Activated CD8-positive, alpha-beta memory T cell treated with anti-CD3 and anti-CD28 coated beads for 36 hours (primary cell): Measurements from ENCODE around the gene AFM. TPM values are rescaled to one million over a fixed set of nuclear protein-coding genes. Genes with fewer than 3 reads are reported as not detected.

Experiments
- CTCF ChIA-PET: fragments of 350-600 bp; sonication (Branson Sonifier 250); formaldehyde crosslinking; loops from one replicate; lab custom pipeline; 2021; ENCODE audit warnings: antibody characterized with exemption; lab: Charles Lee
- POLR2A ChIA-PET: fragments of 350-600 bp; sonication (Branson Sonifier 250); formaldehyde crosslinking; loops from one replicate; lab custom pipeline; 2021; ENCODE audit warnings: antibody characterized with exemption; lab: Charles Lee
- total RNA-seq, 2 experiments: library from RNA; stranded (reverse); gene quantifications; one replicate each; pipeline ENCODE4 v1.2.3, GENCODE V29; 2021

The AFM gene
- total RNA-seq, 2 experiments from 2014 or later: not detected

DNA sequence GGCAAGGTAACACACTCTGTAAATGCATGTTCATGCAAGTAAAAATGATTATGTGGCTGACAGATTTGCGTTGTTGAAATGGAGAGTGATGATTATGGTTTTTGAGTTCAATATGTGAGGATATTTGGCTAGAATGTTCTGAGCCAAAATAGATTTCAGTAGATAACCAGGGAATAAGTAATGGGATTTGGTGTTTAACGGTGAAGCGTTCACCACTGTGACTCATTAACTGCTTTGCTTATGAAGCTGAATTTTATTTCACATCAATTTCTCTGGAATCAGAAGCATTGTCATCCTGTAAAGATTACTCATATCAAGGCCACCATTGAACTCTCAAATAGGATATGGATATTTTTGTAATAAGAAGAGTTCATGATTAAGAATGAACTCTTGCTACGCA is 33.9 kb upstream of the AFM start:
- CTCF ChIA-PET: no interaction called here
- POLR2A ChIA-PET: no interaction called here

DNA sequence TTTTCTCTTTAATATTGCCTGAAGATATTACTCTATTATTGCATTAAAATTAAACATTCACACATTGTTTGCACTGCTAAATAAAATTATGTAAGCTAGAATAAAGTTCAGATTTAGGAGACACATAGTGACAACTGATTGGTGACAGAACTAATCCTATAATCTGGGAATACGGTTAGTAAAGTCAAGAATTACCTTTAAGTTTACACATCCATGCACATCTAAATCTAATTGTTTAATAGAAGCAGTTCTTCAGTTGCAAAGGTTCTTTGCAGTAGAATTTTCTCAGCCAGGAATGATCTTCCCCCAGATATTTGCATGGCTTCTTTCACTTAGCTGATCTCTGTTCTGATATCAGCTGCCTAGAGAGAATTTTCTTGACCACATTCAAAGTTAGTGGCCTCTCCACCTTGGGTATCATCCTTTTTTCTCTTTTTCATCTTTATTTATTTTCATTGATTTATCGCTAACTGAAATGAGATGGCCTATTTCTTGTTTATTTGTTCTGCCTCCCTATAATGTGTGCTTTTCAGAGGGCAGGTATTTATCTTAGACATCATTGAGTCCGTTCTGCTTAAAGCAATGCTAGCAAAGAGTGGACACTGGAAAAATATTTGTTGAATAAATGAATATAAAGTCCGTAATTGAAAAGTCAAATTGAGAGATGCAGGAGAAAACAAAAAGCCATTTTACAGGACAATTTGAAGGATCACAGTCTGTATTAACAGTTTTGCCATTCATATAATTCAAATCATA is 32.9 kb upstream of the AFM start:
- POLR2A ChIA-PET: no interaction called here
- CTCF ChIA-PET: no interaction called here

DNA sequence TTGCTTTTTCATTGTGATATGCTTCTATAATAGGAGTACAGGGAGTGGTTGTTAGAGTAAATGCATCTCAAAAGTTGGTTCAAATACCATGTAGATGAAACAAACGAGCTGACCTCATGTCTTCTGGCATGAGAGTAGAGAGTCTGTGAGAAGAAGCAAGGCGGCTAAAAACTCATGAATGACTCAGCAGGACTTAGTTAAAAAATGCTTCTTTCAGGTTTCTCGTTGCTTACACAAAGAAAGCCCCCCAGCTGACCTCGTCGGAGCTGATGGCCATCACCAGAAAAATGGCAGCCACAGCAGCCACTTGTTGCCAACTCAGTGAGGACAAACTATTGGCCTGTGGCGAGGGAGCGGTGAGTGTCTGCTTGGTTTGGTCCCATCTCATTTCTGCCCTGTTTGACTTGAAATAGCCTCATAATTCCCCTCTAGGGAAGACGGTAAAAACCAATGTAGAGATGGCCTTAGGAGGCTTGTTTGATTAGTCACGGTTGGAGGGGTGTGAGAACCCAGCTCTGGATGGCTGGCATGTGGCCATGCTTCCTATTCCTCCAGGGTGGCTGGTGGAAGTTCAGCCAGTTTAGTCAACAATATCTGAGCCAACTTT is 31.0 kb upstream of the AFM start:
- ChIA-PET POLR2A (no interaction called here), CTCF (no interaction called here)

DNA sequence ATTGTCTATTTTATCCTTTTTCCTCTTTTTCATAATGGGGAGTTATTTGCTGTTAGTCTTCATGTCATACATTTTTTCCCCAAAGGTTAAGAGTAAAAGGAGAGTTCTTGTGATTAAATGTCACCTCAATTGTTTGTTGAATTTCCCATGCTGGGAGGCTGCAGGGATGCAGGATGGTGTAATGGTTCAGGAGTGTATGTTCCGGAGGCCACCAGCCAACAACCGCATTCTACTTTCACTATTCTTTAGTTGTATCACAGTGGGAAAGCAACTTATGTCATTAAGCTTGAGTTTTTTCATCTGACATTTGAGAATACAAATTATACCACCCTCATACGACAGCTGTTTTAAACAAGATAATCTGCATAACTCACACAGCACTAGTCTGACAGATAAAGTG is 30.1 kb upstream of the AFM start:
- POLR2A ChIA-PET: no interaction called here
- CTCF ChIA-PET: no interaction called here

DNA sequence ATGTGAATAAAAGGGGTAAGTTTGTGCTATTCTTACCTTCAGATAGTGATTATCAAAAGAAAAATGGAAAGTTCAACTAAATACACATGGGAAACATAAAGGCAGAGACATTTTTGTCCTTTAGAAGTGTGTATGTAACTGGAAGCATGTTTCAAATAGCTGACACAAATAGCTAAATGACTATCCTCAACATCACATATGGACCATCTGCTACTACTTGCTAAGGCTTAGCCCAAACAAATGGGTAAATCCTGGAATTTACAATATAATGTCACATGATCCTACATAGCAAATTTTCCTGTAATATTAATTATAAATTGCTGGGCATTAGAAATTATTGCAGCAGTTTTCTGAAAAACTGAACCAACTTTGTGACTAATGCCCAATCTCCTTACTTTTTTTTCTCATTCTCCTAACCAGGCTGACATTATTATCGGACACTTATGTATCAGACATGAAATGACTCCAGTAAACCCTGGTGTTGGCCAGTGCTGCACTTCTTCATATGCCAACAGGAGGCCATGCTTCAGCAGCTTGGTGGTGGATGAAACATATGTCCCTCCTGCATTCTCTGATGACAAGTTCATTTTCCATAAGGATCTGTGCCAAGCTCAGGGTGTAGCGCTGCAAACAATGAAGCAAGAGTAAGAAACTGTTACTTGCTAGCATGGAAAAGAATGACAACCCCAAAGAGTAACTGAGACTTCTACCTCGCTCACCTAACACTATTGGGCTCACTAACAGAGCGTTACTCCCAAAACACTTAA is 29.4 kb upstream of the AFM start:
- CTCF ChIA-PET: no interaction called here
- POLR2A ChIA-PET: no interaction called here

DNA sequence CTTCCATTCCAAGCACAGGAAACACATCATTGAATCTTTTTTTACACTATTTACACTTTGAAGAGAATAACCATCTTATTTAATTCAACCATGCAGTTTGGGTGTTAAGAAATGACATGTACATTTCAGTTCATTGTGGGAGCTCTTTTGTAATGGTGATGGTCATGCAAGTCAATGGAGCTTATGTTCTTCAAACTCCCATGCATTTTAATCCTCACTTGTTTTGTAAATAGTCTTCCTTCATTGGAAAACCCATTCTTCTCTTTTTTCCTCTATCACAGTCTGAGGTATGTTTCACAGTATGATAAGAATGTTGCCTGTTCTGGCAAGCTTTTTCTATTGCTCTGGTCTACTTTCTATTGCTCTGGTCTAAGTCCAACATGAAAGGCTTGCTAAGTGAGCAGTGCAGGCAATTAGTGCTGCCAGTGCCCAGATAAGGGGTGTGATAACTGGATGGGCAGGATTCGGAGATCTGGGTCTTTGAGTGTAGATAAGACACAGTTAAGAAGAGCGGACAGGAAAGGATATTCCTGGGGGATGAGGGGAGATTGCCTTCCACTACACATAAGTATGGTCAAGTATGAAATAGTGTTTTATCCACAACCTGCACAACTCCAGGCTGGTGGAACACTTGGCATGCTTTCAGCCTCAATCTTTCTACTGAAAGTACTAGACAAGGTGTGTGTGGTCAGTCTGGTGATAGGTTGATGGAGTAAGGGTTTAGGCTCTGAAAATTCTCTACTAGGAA is 28.4 kb upstream of the AFM start:
- CTCF ChIA-PET: no interaction called here
- POLR2A ChIA-PET: no interaction called here

DNA sequence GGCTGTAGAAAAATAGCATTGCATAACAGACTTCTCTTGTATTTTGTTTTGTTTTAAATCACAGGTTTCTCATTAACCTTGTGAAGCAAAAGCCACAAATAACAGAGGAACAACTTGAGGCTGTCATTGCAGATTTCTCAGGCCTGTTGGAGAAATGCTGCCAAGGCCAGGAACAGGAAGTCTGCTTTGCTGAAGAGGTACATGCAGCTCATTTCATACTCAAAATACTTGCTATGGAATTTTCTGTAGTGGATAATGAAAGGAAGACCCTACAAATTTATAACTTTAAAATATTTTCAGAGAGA is 27.9 kb upstream of the AFM start:
- ChIA-PET CTCF (no interaction called here), POLR2A (no interaction called here)

DNA sequence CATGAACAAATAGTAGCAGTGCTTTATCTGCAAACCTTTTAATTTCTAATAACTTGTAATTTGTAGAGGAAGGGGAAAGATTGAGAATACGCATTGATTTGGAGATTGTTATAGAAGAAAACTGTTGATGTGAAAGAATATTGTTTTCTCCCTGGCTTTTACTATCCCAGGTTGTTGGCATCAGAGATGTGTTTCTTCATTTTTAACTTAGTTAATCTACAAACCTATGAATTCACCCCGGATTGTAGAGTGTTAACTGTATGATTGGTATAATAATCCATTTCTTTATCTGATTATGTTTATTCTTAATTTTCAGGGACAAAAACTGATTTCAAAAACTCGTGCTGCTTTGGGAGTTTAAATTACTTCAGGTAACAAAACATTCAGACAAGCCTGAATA is 26.6 kb upstream of the AFM start:
- ChIA-PET POLR2A (no interaction called here), CTCF (no interaction called here)

DNA sequence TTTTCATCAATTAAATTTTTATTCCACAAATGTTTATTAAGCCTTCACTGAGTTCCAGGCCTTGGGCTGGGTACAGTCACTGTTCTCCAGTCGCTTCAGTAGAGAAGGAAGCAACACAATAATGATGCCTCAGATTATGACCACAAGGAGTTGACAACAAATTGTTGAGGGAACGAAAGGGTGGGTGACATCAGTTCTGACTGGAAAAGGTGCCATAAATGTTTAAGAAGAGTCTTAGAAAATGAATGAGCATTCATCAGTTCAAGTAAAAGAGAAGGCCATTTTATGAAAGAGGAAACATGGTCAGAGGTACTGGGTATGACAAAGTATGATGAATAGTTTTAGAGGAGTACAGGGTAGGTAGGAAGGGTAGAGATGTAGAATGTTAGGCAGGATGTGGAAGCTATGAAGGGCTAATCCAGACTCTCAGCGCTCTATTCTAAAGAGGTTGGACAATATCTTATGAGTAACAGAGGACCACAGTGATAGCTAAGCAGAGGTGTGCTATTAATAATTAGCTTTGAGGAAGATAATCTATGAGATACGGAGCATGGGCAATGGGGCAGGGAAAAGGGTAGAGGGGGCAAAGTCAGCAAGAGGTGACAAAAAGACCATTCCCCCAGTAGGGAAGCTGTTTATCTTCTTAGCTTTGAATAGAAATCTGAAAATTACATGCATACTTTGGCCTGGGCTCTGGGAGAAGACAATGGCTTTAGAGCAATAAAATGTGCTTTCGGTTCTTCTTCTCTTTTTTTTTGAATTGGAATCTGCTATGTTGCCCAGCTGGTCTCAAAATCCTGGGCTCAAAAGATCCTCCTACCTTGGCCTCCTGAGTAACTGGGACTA is 25.1 kb upstream of the AFM start:
- POLR2A ChIA-PET: no interaction called here
- CTCF ChIA-PET: no interaction called here

DNA sequence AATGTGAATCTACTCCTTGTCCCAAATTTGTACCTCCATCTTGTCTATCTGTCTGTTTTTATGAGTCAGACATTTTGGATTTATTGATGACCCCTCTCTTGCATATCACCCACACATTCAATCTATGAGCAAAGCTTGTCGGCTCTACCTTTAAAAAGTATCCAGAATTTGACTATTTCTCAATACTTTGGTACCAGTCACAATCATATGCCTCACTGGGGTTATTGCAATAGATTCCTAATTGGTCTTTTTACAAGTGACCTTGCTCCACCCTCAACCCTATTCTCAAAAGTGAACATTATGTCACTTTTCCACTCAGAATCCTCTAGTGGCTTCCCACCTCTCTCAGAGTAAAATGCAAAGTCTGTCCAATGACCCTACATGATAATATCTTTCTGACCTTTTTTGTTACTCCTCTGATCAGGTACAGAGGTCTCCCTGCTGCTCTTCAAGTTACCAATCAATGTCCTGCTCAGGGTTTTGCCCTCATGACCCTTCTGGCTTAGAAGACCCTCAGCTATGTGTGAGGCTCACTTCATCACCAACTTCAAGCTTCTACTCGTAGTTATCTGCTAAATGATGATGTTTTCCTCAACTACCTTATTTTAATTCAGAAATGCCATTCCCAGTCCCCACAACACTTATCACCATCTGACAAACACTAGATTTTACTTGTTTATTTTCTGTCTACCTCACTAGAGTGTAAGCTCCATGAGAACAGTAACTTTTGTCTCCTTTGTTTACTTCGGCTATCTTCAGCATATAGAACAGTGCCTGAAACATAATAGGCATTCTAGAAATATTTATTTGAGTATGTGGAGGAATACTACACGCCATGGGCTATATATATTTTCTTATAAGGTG is 23.1 kb upstream of the AFM start:
- CTCF ChIA-PET: interaction anchor here (0.7 kb wide), 1 partner anchor 1420 kb away, joined by 3 read pairs; no protein-coding TSS in a partner anchor
- POLR2A ChIA-PET: no interaction called here

DNA sequence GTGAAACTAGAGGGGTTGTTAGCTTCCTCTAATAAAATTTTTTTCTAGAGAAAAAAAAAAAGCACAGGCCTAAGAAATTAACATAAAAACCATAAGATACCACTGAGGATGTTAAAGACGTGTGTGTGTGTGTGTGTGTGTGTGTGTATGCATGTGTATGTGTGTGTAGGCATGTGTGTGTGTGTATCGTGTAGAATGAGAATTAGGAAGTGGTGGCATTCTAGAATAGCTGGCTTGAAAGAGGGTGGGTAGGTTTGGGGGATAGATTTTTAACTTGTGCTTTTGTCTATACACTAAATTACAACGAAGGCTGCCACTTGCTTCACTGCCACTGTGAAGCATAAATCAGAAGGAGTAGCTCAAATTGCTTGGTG is 22.5 kb upstream of the AFM start:
- POLR2A ChIA-PET: no interaction called here

DNA sequence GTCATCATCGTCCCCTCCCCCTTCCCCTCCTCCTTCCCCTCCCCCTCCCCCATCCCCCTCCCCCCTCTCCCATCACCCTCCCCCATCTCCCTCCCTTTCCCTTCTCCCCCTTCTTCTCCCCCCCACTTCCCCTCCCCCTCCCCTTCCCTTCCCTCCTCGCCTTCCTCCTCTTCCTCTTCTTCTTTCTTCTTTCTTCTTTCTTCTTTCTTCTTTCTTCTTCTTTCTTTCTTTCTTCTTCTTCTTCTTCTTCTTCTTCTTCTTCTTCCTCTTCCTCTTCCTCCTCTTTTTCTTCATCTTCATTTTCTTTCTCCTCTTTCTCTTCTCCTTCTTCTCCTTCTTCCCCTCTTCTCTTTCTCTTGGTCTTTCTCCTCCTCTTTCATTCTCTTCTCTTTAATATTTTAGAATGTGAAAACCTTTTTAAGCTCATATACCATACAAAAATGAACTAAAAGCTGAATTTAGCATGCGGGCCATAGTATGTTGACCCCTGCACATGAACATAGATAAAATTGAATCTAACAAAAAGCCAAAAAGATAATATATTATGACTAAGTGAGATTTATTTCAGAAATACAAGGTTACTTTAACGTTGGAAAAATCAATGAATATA is 20.5 kb upstream of the AFM start:
- ChIA-PET CTCF (no interaction called here), POLR2A (no interaction called here)

More for the DNA sequence above, 22.5 kb upstream of the AFM start:
- CTCF ChIA-PET: interaction anchor here (0.7 kb wide), 1 partner anchor 1420 kb away, joined by 3 read pairs; no protein-coding TSS in a partner anchor

DNA sequence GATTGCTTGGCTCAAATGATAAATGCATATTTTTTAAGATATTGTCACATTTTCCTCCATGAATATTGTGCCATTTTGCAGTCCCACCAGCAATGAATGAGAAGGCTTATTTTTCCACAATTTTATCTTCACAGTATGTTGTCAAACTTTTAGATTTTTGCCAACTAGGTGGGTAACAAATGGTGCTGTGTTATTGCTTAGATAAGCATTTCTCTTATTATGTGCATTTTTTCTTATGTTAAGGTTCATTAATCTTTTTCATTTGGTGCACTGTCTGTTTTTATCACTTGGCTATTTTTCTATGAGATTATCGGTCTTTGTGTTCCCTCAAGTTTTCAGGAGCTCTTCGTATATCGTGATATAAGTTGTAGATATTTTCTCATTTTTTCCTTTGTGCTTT is 13.4 kb upstream of the AFM start:
- POLR2A ChIA-PET: no interaction called here
- CTCF ChIA-PET: no interaction called here

DNA sequence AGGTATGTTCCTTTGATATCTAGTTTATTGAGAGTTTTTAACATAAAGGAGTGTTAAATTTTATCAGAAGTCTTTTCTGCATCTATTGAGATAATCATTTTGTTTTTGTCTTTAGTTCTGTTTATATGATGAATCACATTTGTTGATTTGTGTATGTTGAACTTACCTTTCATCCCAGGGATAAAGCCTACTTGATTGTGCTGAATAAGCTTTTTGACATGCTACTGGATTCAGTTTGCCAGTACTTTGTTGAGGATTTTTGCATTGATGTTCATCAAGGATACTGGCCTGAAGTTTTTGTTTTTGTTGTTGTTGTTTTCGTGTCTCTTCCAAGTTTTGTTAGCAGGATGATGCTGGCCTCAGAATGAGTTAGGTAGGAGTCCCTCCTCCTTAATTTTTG is 10.8 kb upstream of the AFM start:
- POLR2A ChIA-PET: no interaction called here
- CTCF ChIA-PET: no interaction called here

DNA sequence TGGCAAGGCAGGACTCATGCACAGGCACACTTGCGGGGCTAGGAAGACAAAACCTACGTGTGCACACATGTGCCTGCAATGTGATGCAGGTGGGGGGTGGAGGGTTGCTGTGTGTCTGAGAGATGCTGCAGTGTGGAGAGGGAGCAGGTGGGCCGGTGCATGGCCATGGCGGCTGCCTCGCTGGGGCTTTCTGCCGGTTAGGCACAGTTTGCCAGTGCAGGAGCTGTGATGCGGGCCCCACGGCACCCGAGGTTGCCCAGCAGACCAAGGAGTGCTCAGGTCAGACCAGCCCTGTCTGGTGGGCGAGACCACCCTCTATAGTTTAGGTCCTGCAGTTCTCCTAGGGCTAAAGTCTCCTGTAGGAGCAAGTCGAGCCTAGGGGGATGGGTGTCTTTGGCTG is 4.4 kb upstream of the AFM start:
- ChIA-PET POLR2A (no interaction called here), CTCF (no interaction called here)

DNA sequence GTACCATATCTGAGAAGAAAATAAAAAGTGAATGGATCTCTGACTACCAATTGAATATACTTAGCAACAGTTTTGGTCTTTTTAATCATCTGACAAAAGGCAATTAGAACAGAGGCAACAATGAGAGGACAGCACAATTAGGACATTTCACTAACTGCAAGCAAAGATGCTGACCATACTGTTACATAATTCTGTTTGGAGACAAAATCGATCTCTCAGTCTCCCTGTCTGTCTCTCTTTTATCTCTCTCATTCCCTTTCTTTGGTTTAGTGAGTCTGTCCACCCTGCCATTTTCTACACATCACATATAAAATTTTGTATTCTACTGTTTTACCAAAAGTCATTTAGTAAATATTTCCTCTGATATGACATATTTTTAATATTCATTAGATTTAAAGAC is 2.2 kb upstream of the AFM start:
- POLR2A ChIA-PET: no interaction called here
- CTCF ChIA-PET: no interaction called here

DNA sequence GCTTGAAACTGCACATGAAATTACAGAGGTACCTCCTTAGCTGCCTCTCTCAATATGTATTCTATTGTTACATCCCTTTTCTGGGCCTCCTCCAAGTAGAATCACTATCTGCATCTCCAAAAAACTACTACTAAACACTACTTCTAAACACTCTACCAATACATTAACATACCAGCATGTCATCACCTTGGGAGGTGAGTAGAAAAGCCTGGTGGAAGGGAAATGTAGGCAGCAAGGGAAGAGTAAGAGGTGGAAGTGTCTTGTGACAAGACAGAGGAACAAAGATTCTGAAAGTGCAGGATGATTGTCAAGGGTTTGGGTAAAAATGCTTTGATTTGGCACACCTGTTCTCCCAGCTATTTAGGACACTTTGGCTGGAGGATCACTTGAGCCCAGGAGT is 3.5 kb downstream of the AFM start:
- CTCF ChIA-PET: no interaction called here
- POLR2A ChIA-PET: no interaction called here

DNA sequence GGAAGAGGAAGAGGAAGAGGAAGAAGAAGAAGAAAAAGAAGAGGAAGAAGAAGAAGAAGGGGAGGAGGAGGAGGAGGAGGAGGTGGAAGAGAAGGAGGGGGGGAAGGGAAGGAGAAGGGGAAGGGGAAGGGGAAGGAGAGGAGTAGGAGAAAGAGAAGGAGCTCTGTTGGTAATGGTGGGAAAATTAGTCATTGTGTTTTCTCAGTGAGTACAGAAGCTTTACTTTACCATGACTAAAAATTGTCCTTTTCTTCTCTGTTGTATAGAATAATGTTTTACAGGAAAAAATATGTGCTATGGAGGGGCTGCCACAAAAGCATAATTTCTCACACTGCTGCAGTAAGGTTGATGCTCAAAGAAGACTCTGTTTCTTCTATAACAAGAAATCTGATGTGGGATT is 4.1 kb downstream of the AFM start:
- POLR2A ChIA-PET: no interaction called here

More for the DNA sequence above, 4.1 kb downstream of the AFM start:
- CTCF ChIA-PET: no interaction called here
